Activated naive CD8-positive, alpha-beta T cell treated with anti-CD3 and anti-CD28 coated beads, Interleukin-2, amount 50 U/mL, for 24 hours (primary cell): ENCODE data around the gene DFFA.
"Not testable (repeated sequence)": the region's sequence is repeated elsewhere in the genome, so short reads cannot be mapped to it uniquely, and the experiment has no call there.

ENCODE experiments used
- ATAC-seq: fragments of 150-1000 bp; cut with Tn5 transposase; one replicate; pipeline ENCODE4 v1.10.0; 2021
- DNase-seq: peaks from one replicate; pipeline ENCODE4 v3.0.0; 2021
- H3K27ac Mint-ChIP-seq: one replicate; pipeline ENCODE4 v1.8.0; 2021; ENCODE audit warnings: mild to moderate bottlenecking, mixed read lengths
- H3K27me3 Mint-ChIP-seq: one replicate; pipeline ENCODE4 v1.8.0; 2021; ENCODE audit warnings: mixed read lengths
- H3K36me3 Mint-ChIP-seq: one replicate; pipeline ENCODE4 v1.8.0; 2021; ENCODE audit warnings: low read depth, mixed read lengths
- H3K4me1 Mint-ChIP-seq: one replicate; pipeline ENCODE4 v1.8.0; 2021; ENCODE audit warnings: mixed read lengths
- H3K4me3 Mint-ChIP-seq: one replicate; pipeline ENCODE4 v1.8.0; 2021; ENCODE audit warnings: mild to moderate bottlenecking, moderate library complexity, mixed read lengths
- H3K9me3 Mint-ChIP-seq: one replicate; pipeline ENCODE4 v1.8.0; 2021; ENCODE audit warnings: mixed read lengths

DFFA gene

GRCh38 chr1:10510520-10511493, 38.5 kb upstream of the DFFA start:
- peak; percentile 72 for DNase-seq
- Mint-ChIP-seq H3K27me3 (no peaks in the 10 kb centered on the region), H3K27ac (peak overlapping the region; percentile 91), H3K9me3 (no peaks in the 10 kb centered on the region), H3K36me3 (no peaks in the 10 kb centered on the region), H3K4me3 (peak overlapping the region; percentile 57), H3K4me1 (peaks cover 81% of the 10 kb centered on the region)
- ATAC-seq = peak; percentile 96

- DNase-seq = no peak
- ATAC-seq = no peak
- Mint-ChIP-seq H3K9me3 (no peaks in the 10 kb centered on the region), H3K27ac (peak overlapping the region; percentile 91), H3K4me3 (peak overlapping the region; percentile 57), H3K36me3 (no peaks in the 10 kb centered on the region), H3K4me1 (peaks cover 76% of the 10 kb centered on the region), H3K27me3 (no peaks in the 10 kb centered on the region)
Observed at GRCh38 chr1:10509809-10510509, 37.6 kb upstream of the DFFA start.

GRCh38 chr1:10508511-10508951, 36.2 kb upstream of the DFFA start:
- Mint-ChIP-seq H3K4me1 (peaks cover 62% of the 10 kb centered on the region), H3K36me3 (no peaks in the 10 kb centered on the region), H3K9me3 (no peaks in the 10 kb centered on the region), H3K27ac (no peak overlapping the region), H3K4me3 (no peak overlapping the region), H3K27me3 (no peaks in the 10 kb centered on the region)
- ATAC-seq = no peak
- DNase-seq = no peak

GRCh38 chr1:10507111-10507879, 35.0 kb upstream of the DFFA start:
- Mint-ChIP-seq H3K9me3 (no peaks in the 10 kb centered on the region), H3K27me3 (no peaks in the 10 kb centered on the region), H3K27ac (no peak overlapping the region), H3K4me1 (peaks cover 50% of the 10 kb centered on the region), H3K4me3 (no peak overlapping the region), H3K36me3 (no peaks in the 10 kb centered on the region)
- ATAC-seq (no peak), DNase-seq (peak; percentile 48)

- peaks cover 50% of the 10 kb centered on the region for H3K4me1 Mint-ChIP-seq
- no peaks in the 10 kb centered on the region for H3K9me3 Mint-ChIP-seq
- no peak overlapping the region for H3K4me3 Mint-ChIP-seq
- ATAC-seq (no peak), DNase-seq (no peak)
- H3K27me3 Mint-ChIP-seq = no peaks in the 10 kb centered on the region
- H3K27ac Mint-ChIP-seq = no peak overlapping the region
- H3K36me3 Mint-ChIP-seq = no peaks in the 10 kb centered on the region
Observed at GRCh38 chr1:10506677-10507047, 34.3 kb upstream of the DFFA start.

GRCh38 chr1:10506046-10506676, 33.8 kb upstream of the DFFA start:
- H3K27ac Mint-ChIP-seq, DNase-seq, H3K36me3 Mint-ChIP-seq, ATAC-seq, H3K9me3 Mint-ChIP-seq, H3K4me3 Mint-ChIP-seq, H3K27me3 Mint-ChIP-seq: not testable (repeated sequence)
- peaks cover 45% of the 10 kb centered on the region for H3K4me1 Mint-ChIP-seq

GRCh38 chr1:10504249-10504648, 31.9 kb upstream of the DFFA start:
- Mint-ChIP-seq H3K36me3 (no peaks in the 10 kb centered on the region), H3K4me1 (peaks cover 32% of the 10 kb centered on the region), H3K27me3 (no peaks in the 10 kb centered on the region), H3K9me3 (no peaks in the 10 kb centered on the region), H3K4me3 (no peak overlapping the region), H3K27ac (no peak overlapping the region)
- DNase-seq (no peak), ATAC-seq (no peak)

GRCh38 chr1:10502206-10502605, 29.9 kb upstream of the DFFA start:
- no peak overlapping the region for H3K4me3 Mint-ChIP-seq
- H3K4me1 Mint-ChIP-seq = peaks cover 38% of the 10 kb centered on the region
- DNase-seq = no peak
- H3K36me3 Mint-ChIP-seq = no peaks in the 10 kb centered on the region
- H3K27ac Mint-ChIP-seq = no peak overlapping the region
- H3K9me3 Mint-ChIP-seq = no peaks in the 10 kb centered on the region
- ATAC-seq = no peak
- no peaks in the 10 kb centered on the region for H3K27me3 Mint-ChIP-seq

- H3K9me3 Mint-ChIP-seq = no peaks in the 10 kb centered on the region
- H3K27ac Mint-ChIP-seq = no peak overlapping the region
- no peak overlapping the region for H3K4me3 Mint-ChIP-seq
- no peak for DNase-seq
- no peak for ATAC-seq
- H3K36me3 Mint-ChIP-seq = peaks cover 7% of the 10 kb centered on the region
- H3K4me1 Mint-ChIP-seq = peaks cover 56% of the 10 kb centered on the region
- H3K27me3 Mint-ChIP-seq = no peaks in the 10 kb centered on the region
Observed at GRCh38 chr1:10498231-10498630, 25.9 kb upstream of the DFFA start.

- Mint-ChIP-seq H3K4me1 (peaks cover 54% of the 10 kb centered on the region), H3K27me3 (no peaks in the 10 kb centered on the region), H3K27ac (no peak overlapping the region), H3K9me3 (no peaks in the 10 kb centered on the region), H3K4me3 (no peak overlapping the region), H3K36me3 (peaks cover 7% of the 10 kb centered on the region)
- no peak for ATAC-seq
- DNase-seq = no peak
Observed at GRCh38 chr1:10497109-10497508, 24.8 kb upstream of the DFFA start.

- Mint-ChIP-seq H3K36me3 (peaks cover 7% of the 10 kb centered on the region), H3K27ac (peak overlapping the region; percentile 10), H3K4me3 (peak overlapping the region; percentile 77), H3K4me1 (peaks cover 50% of the 10 kb centered on the region), H3K27me3 (no peaks in the 10 kb centered on the region), H3K9me3 (no peaks in the 10 kb centered on the region)
- no peak for ATAC-seq
- DNase-seq = no peak
Observed at GRCh38 chr1:10495952-10496351, 23.6 kb upstream of the DFFA start.

- H3K4me1 Mint-ChIP-seq = peaks cover 49% of the 10 kb centered on the region
- H3K9me3 Mint-ChIP-seq = no peaks in the 10 kb centered on the region
- H3K27me3 Mint-ChIP-seq = no peaks in the 10 kb centered on the region
- peak overlapping the region; percentile 77 for H3K4me3 Mint-ChIP-seq
- peak overlapping the region; percentile 93 for H3K27ac Mint-ChIP-seq
- H3K36me3 Mint-ChIP-seq = peaks cover 7% of the 10 kb centered on the region
- DNase-seq (no peak), ATAC-seq (no peak)
Observed at GRCh38 chr1:10495475-10495817, 23.1 kb upstream of the DFFA start.

GRCh38 chr1:10494754-10495474, 22.6 kb upstream of the DFFA start:
- Mint-ChIP-seq H3K27me3 (no peaks in the 10 kb centered on the region), H3K4me3 (peak overlapping the region; percentile 77), H3K36me3 (peaks cover 7% of the 10 kb centered on the region), H3K9me3 (no peaks in the 10 kb centered on the region), H3K4me1 (peaks cover 49% of the 10 kb centered on the region), H3K27ac (peak overlapping the region; percentile 93)
- DNase-seq = peak; percentile 89
- peak; percentile 94 for ATAC-seq

GRCh38 chr1:10494418-10494753, 22.1 kb upstream of the DFFA start:
- Mint-ChIP-seq H3K4me3 (no peak overlapping the region), H3K9me3 (no peaks in the 10 kb centered on the region), H3K36me3 (peaks cover 7% of the 10 kb centered on the region), H3K27me3 (no peaks in the 10 kb centered on the region), H3K27ac (peak overlapping the region; percentile 93), H3K4me1 (peaks cover 52% of the 10 kb centered on the region)
- ATAC-seq = no peak
- no peak for DNase-seq
